Neural progenitor cell (in vitro differentiated cells): ENCODE data around the gene ZNF672.

Experiments used
- CTCF ChIP-seq: fragments of 200-600 bp; sonication (generic); IDR thresholded peaks from 2 replicates; pipeline ENCODE4 v1.5.1; 2017; ENCODE audit warnings: antibody characterized with exemption, mild to moderate bottlenecking
- EZH2phosphoT487 ChIP-seq: fragments of 200-600 bp; sonication (generic); IDR thresholded peaks from 2 replicates; pipeline ENCODE4 v1.6.1; 2017; ENCODE audit warnings: antibody characterized with exemption

GRCh38 chr1:248791010-248791409 lies 47.0 kb upstream of the ZNF672 start:
- TF ChIP-seq CTCF (no peak), EZH2phosphoT487 (no peak)
